Lung (tissue), 12 donors: Measurements from ENCODE around the gene PER2. TPM values are rescaled to one million over a fixed set of nuclear protein-coding genes. Genes with fewer than 3 reads are reported as not detected.

Source experiments
- ATAC-seq: fragments of 200-7000 bp; cut with Tn5 transposase; one replicate; pipeline ENCODE4 v1.9.1; 2020; ENCODE audit warnings: moderate number of reproducible peaks; ENCODE audit not compliant: insufficient read depth, low FRiP score
- DNase-seq, 3 donors: peaks; one replicate each; pipeline ENCODE4 v3.0.0-alpha.2; 2013 to 2017
- H3K27ac ChIP-seq, 2 donors: one replicate each; pipeline ENCODE4 v1.5.1; 2013; ENCODE audit warnings: mild to moderate bottlenecking in 2 of 2, moderate library complexity in 2 of 2, control low read depth in 1 of 2, inconsistent platforms in 1 of 2, low read depth in 1 of 2, low read length in 1 of 2
- H3K27me3 ChIP-seq, 3 donors: one replicate each; pipeline ENCODE4 v1.5.1; 2013; ENCODE audit warnings: low read length in 2 of 3; ENCODE audit not compliant: control insufficient read depth in 3 of 3, insufficient read depth in 3 of 3
- H3K36me3 ChIP-seq, 4 donors: one replicate each; pipeline ENCODE4 v1.5.1; 2013; ENCODE audit warnings: low read length in 4 of 4, mild to moderate bottlenecking in 1 of 4, moderate library complexity in 1 of 4; ENCODE audit not compliant: control insufficient read depth in 4 of 4, insufficient read depth in 4 of 4
- H3K4me1 ChIP-seq, 5 donors: one replicate each; pipeline ENCODE4 v1.5.1; 2013; ENCODE audit warnings: low read length in 5 of 5, mild to moderate bottlenecking in 2 of 5, moderate library complexity in 1 of 5; ENCODE audit not compliant: control insufficient read depth in 5 of 5, insufficient read depth in 5 of 5
- H3K4me3 ChIP-seq: one replicate; pipeline ENCODE4 v1.5.1; 2013; ENCODE audit warnings: mild to moderate bottlenecking, control low read depth, moderate library complexity
- H3K9ac ChIP-seq, 2 donors: one replicate each; pipeline ENCODE4 v1.5.1; 2013; ENCODE audit warnings: low read length in 2 of 2, control low read depth in 1 of 2; ENCODE audit not compliant: insufficient read depth in 1 of 2
- H3K9me3 ChIP-seq, 4 donors: one replicate each; pipeline ENCODE4 v1.5.1; 2013; ENCODE audit warnings: low read length in 3 of 4, mild to moderate bottlenecking in 1 of 4, moderate library complexity in 1 of 4; ENCODE audit not compliant: control insufficient read depth in 4 of 4, insufficient read depth in 3 of 4
- CTCF ChIP-seq: IDR thresholded peaks from 2 replicates; pipeline ENCODE4 v1.5.1; 2012; ENCODE audit warnings: mild to moderate bottlenecking; ENCODE audit errors: control extremely low read depth, extremely low read depth
- WGBS, 2 donors: extraction: QIAGEN DNeasy Blood & Tissue Kit; methylation state at CpG; one replicate each; pipeline ENCODE4 v1.1.7; 2013; 5-methylcytosine and 5-hydroxymethylcytosine counted together
- polyA plus RNA-seq, 2 donors: library from polyadenylated mRNA; stranded (reverse); fragments of 200-250 nt; gene quantifications; one replicate each; pipeline ENCODE4 v1.2.1, GENCODE V29; 2013
- total RNA-seq, 2 donors: library from RNA; depleted of rRNA in 1 of 2; stranded (reverse); fragments of >200 nt in 1 of 2; gene quantifications; one replicate each; pipeline ENCODE4 v1.2.1, GENCODE V29; 2014 to 2021
- donor health status: control.
- donor health status: control.
- donor health status: Bipolar disorder and iron deficiency.
- donor health status: healthy.
- donor health status: DM: yes; HTN: yes; CAD: no.

PER2 gene
- total and polyA plus RNA-seq, 4 donors = 4.1 to 27.1 (median 10.5) TPM

GRCh38 chr2:238271061-238271554, 17.3 kb downstream of the PER2 start:
- H3K9ac ChIP-seq = no peak overlapping the region
- 92 to 95% methylated on average over 13 of the region's 13 CpGs for whole genome bisulfite sequencing, 2 donors
- no peak for TF ChIP-seq CTCF
- no peaks in the 10 kb centered on the region for H3K9me3 ChIP-seq
- ATAC-seq = no peak
- DNase-seq = no peak
- no peaks in the 10 kb centered on the region for H3K27me3 ChIP-seq
- no peak overlapping the region for H3K4me3 ChIP-seq
- no peaks in the 10 kb centered on the region for H3K4me1 ChIP-seq
- H3K27ac ChIP-seq = no peak overlapping the region
- H3K36me3 ChIP-seq = peaks cover 14 to 57% (median 43%) of the 10 kb centered on the region in 4 donors

- no peaks in the 10 kb centered on the region for H3K27me3 ChIP-seq
- no peak overlapping the region for H3K4me3 ChIP-seq
- DNase-seq = no peak
- no peak for TF ChIP-seq CTCF
- 88 to 92% methylated on average over 9 of the region's 9 CpGs for WGBS, 2 donors
- H3K9ac ChIP-seq = no peak overlapping the region
- H3K36me3 ChIP-seq = peaks cover 14 to 55% (median 42%) of the 10 kb centered on the region in 4 donors
- no peaks in the 10 kb centered on the region for H3K4me1 ChIP-seq
- no peak overlapping the region for H3K27ac ChIP-seq
- no peak for ATAC-seq
- no peaks in the 10 kb centered on the region for H3K9me3 ChIP-seq
These were observed 17.8 kb downstream of the PER2 start for GRCh38 chr2:238270606-238271005.

- TF ChIP-seq CTCF = no peak
- no peak overlapping the region for H3K4me3 ChIP-seq
- no peak overlapping the region for H3K9ac ChIP-seq
- no peak for ATAC-seq
- H3K4me1 ChIP-seq = no peaks in the 10 kb centered on the region
- no peak overlapping the region for H3K27ac ChIP-seq
- no peaks in the 10 kb centered on the region for H3K27me3 ChIP-seq
- DNase-seq = no peak
- 95% methylated on average over 6 of the region's 6 CpGs for WGBS, 2 donors
- H3K36me3 ChIP-seq = peaks cover 14 to 54% (median 40%) of the 10 kb centered on the region in 4 donors
- no peaks in the 10 kb centered on the region for H3K9me3 ChIP-seq
These were observed 18.7 kb downstream of the PER2 start for GRCh38 chr2:238269741-238270140.
